Measurements from ENCODE around the gene BEST1. TPM values are rescaled to one million over a fixed set of nuclear protein-coding genes. Genes with fewer than 3 reads are reported as not detected.
A peak's percentile ranks its signal among the peaks of the same experiment; 100 is the strongest.

The BEST1 gene
- total RNA-seq, 8 experiments from 2014 or later, result 2.5 to 10.7 (median 5.5) TPM

DNA sequence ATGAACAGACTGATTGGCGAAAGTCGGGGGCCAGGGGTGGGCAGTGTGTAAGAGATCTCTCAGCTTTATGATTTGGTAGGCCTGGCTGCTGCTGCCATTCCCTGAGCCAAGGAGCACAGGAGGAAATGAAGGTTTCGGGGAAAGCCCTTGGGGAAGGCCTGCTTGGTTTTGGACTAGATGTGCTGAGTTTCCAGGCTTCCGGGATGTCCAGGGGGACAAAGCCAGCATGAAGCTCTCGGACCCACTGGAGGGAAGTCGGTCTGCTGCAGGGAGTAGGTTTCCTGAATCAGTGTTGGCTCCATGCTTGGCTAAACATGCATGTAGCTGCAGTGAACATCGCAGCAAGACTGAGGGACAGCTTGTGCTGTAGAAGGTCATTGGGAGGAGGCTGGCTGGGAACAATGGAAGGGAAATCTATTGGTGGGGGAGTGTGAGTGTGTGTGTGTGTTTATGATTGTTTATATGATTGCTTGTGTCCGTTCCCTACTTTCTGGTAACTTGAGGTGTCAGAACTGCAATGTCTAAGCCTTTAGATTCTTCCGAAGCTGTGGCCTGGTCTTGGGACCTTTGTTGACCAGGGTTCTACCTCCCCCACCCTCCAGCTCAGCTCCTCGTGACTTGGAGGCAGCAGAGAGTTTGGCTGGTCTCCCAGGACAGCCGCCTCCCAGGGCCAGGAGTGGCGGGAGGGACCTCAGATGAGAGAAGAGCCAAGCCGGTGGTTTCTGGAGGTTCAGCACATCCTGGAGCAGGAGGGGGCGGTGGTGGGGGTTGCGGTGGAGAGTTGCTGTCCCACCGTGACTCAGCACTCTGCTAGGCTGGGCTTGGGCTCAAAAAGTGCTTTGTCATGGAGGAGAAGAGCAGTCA is 21.3 kb downstream of the BEST1 start:
- Histone ChIP-seq H3K27ac (peak overlapping the region in 1 of 2 donors; percentile 80), H3K4me3 (peak overlapping the region in 1 of 5 donors; percentile 6), H3K4me1 (replicated peaks in 1 of 2) (peaks cover 31 to 33% of the 10 kb centered on the region in 2 donors)
- peak; percentile 43 to 70 (median 62) for ATAC-seq (replicated peaks in 6 of 8)
- 0 to 88% (median 40%) methylated on average over 1 to 8 of the region's 16 CpGs; no CpG with 5 or more reads in 5 of the 10 experiments for WGBS, 10 experiments
- in situ Hi-C loops (cut with MboI; ENCODE audit: low pct_unique_long_range_greater_than_20kb in 2 of 9, low sequenced_read_pairs in 9 of 9, unreplicated experiment in 9 of 9), result loop anchor here in 1 of 9 experiments (25.0 kb wide), 1 partner anchor 91 kb away; no protein-coding TSS in a partner anchor

DNA sequence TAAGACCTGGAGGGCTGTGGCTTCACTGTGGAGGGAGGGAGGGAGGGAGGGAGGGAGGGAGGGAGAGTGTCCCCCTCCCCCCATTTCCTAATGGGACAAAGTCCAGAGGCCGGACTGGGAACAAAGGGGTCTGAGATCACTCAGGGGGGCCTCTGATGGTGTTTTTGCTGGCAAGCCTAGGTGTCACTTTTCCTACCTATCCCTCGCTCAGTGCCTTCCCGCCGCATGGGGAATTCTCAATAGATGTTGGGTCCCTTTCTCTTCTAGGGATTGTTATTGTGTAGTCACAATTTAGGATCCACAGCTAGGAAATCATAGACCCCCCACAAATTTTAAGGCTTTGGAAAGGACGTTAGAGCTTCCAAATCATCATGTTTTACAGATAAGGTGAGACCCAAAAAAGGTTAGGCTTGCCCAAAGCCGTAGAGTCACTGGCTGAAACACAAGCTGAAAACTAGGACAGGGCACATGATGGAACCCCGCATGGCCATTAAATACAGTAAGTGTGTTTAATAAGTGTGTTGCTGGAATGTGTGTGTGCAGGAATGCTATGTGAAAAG is 22.0 kb downstream of the BEST1 start:
- peak overlapping the region in 1 of 2 donors; percentile 61 for H3K27ac ChIP-seq
- H3K4me1 ChIP-seq (replicated peaks in 1 of 2), result peaks cover 31 to 33% of the 10 kb centered on the region in 2 donors
- no peak overlapping the region for H3K4me3 ChIP-seq
- WGBS, 10 experiments, result 20 to 100% (median 79%) methylated on average over 1 to 6 of the region's 7 CpGs; no CpG with 5 or more reads in 3 of the 10 experiments
- peak in 4 of 8 experiments; percentile 1 to 2 (median 2) for ATAC-seq (replicated peaks in 6 of 8)
- in situ Hi-C loops (cut with MboI; ENCODE audit: low pct_unique_long_range_greater_than_20kb in 2 of 9, low sequenced_read_pairs in 9 of 9, unreplicated experiment in 9 of 9), result loop anchor here in 1 of 9 experiments (25.0 kb wide), 1 partner anchor 90 kb away; no protein-coding TSS in a partner anchor

DNA sequence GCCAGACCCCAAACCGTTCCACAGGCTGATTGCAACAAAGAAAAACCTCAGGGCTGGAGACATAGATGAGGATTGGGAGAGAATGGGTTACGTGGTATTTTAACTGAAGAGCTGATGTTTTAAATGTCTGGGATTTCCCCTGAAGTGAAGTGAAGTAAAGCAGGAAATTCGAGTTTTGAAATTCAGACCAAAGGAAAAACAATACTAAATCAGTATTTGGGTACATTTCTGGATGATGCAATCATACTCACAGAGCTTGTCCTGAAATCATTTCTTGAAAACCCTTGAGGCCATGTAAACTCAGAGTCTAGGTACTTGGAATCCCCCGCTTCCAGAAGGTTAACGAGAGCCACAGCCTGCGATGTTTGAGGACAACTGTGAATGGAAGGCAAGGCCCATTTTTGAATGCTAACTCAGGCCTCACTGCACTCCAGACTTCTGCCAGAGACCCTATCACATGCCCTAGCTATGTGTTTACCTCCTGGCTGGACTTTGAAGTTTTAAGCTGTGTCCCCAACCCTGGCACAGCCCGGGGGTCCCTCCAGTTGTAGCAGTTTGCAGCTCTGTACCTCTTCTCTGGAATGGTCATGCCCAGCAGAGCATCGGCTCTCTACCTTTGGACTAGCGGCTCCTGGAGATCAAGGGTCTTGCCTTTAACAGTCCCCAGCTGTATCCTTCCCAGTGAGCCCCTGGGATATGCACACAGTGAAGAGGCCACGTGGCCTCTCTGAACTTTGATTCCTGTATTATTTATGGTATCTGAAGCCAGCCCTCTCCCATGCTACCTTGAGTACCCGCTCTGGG is 22.7 kb downstream of the BEST1 start:
- peaks cover 31 to 33% of the 10 kb centered on the region in 2 donors for H3K4me1 ChIP-seq (replicated peaks in 1 of 2)
- H3K4me3 ChIP-seq, result no peak overlapping the region
- 31 to 100% (median 67%) methylated on average over 1 to 6 of the region's 11 CpGs for WGBS, 10 experiments
- peak overlapping the region in 1 of 2 donors; percentile 61 for H3K27ac ChIP-seq
- in situ Hi-C loops (cut with MboI; ENCODE audit: low pct_unique_long_range_greater_than_20kb in 2 of 9, low sequenced_read_pairs in 9 of 9, unreplicated experiment in 9 of 9), result loop anchor here in 1 of 9 experiments (25.0 kb wide), 1 partner anchor 89 kb away; no protein-coding TSS in a partner anchor
- peak in 3 of 8 experiments; percentile 0 to 2 (median 2) for ATAC-seq (replicated peaks in 6 of 8)

DNA sequence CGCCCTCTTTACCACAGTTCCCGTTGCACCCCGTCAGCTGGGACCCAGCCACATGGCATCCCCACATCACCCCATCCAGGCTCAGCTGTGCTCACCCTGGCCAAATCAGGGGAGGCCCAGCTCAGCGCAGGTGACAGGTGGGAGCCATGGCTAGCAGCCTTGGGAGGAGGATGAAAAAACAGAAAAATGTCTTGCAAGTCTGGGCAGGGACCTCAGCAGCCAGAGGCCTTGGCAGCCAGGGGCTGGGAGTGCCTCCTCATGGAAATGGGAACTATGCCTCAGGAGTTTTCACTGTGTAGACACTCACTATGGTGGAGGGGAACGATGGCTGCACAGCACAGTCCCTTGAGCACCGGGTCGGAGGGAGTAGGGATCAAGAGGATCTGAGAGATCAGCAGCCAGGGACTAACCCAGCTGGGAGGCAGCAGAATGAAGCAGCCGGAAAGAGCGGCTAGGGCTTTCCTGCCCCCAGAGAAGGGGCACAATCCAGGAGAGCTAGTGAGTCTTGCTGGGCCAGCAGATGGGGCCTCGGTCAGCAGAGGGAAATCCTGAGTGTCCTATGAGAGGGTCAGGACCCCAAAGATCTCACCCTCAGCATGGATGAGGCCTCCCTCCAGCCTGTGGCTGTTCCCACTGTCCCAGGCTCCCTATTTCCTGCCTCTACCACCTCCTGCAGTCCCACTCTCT is 23.5 kb downstream of the BEST1 start:
- H3K27ac ChIP-seq, result no peak overlapping the region
- H3K4me3 ChIP-seq, result no peak overlapping the region
- peaks cover 28 to 33% of the 10 kb centered on the region in 2 donors for H3K4me1 ChIP-seq (replicated peaks in 1 of 2)
- ATAC-seq (replicated peaks in 6 of 8), result peak in 3 of 8 experiments; percentile 1 to 11 (median 9)
- in situ Hi-C loops (cut with MboI; ENCODE audit: low pct_unique_long_range_greater_than_20kb in 2 of 9, low sequenced_read_pairs in 9 of 9, unreplicated experiment in 9 of 9), result loop anchor here in 1 of 9 experiments (25.0 kb wide), 1 partner anchor 89 kb away; no protein-coding TSS in a partner anchor
- WGBS, 10 experiments, result 70 to 100% (median 89%) methylated on average over 1 to 5 of the region's 10 CpGs; no CpG with 5 or more reads in 3 of the 10 experiments

DNA sequence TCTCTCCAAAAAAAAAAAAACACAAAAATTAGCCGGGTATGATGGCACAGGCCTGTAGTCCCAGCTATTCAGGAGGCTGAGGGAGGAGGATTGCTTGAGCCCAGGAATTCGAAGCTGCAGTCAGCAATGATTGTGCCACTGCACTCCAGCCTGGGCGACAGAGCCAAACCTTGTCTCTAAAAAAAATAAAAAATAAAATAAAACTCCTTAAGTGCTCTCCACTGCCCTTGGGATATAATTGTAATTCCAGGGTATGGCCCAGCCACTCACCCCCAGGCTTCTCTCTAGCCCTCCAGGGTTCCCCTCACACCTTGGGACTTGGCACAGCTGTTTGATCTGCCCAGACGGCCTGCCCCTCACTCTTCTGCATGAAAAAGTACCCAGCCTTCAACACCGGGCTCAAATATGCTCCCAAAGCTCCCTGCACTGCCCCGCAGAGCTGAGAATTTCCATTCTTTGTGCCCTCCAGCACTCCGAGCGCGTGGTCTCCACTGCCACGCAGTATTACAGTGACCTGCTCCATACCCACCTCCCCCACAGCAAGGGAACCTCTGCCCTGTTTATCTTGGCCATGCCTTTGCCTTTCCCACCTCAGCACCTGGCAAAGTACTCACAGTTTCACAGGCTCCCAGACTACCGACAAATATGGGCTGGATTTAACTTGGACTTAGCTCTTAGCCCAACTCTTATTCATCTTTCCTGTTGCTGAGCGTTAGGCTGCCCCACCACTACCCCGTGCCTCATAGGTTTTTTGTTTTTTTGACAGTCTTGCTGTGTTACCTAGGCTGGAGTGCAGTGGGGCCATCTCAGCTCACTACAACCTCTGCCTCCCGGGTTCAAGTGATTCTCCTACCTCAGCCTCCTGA is 24.8 kb downstream of the BEST1 start:
- ATAC-seq (replicated peaks in 6 of 8), result peak in 1 of 8 experiments; percentile 16
- H3K27ac ChIP-seq, result no peak overlapping the region
- H3K4me3 ChIP-seq, result no peak overlapping the region
- in situ Hi-C loops (cut with MboI; ENCODE audit: low pct_unique_long_range_greater_than_20kb in 2 of 9, low sequenced_read_pairs in 9 of 9, unreplicated experiment in 9 of 9), result loop anchor here in 2 of 9 experiments (25.0 kb wide), 2 partner anchors 87 to 112 kb away; no protein-coding TSS in a partner anchor
- 67 to 94% (median 90%) methylated on average over 1 to 9 of the region's 14 CpGs; no CpG with 5 or more reads in 2 of the 10 experiments for WGBS, 10 experiments
- H3K4me1 ChIP-seq (replicated peaks in 1 of 2), result peaks cover 24 to 26% of the 10 kb centered on the region in 2 donors

DNA sequence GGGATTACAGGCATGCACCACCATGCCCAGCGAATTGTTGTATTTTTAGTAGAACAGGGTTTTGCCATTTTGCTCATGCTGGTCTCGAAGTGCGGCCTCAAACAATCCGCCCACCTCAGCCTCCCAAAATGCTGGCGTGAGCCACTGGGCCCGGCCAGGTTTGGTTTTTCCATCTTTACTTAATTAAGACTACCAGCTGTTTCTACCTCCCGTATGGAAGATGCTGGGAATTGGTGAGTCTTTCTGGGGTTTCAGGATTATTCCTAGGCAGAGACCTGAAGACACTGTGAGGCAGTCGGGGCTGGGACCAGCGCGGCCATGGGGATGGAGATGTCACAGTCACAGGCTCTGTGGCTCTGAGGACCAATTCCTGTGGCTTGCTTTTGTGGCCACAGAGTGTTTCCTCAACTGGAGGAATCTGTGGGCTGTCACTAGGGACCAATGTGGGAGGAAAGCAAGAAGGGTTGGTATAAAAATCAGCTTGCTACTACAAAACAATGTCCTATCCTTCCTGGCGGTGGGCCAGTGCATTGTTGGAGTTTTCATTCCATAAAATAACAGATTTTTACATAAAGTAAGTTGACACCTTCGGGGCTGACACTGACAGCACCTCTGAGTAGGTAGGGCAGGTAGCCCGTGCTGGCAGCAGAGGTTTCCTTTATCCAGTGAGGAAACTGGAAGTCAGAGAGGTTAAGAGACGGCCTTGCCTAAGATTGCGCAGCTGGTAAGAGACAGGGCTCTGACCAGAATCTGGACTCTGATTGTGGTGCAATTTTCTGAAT is 25.7 kb downstream of the BEST1 start:
- H3K4me3 ChIP-seq, result no peak overlapping the region
- H3K4me1 ChIP-seq (replicated peaks in 1 of 2), result peaks cover 24 to 26% of the 10 kb centered on the region in 2 donors
- H3K27ac ChIP-seq, result no peak overlapping the region
- ATAC-seq (replicated peaks in 6 of 8), result no peak
- 20 to 100% (median 93%) methylated on average over 1 to 12 of the region's 15 CpGs; no CpG with 5 or more reads in 1 of the 10 experiments for WGBS, 10 experiments
- in situ Hi-C loops (cut with MboI; ENCODE audit: low pct_unique_long_range_greater_than_20kb in 2 of 9, low sequenced_read_pairs in 9 of 9, unreplicated experiment in 9 of 9), result loop anchor here in 1 of 9 experiments (25.0 kb wide), 1 partner anchor 111 kb away; no protein-coding TSS in a partner anchor

DNA sequence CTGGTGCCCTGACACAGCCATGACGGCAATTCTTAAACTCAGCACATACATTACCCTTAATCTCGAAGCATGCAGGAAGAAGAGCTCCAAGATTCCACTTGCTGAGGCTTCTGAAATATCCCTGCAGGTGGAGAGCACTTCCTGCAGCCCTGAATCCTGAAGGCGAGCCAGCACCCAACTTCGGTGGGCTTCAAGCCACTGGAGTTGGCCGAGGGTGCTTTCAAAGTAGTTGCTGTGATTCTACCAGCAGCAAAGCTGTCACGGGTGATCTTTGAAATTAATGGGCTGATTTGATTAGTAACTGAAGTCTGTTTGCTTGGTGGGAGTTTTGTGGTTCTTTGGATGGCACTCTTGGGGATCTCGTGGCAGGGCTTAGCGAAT is 26.3 kb downstream of the BEST1 start:
- 82 to 93% (median 83%) methylated on average over 2 to 7 of the region's 8 CpGs; no CpG with 5 or more reads in 6 of the 10 experiments for WGBS, 10 experiments

DNA sequence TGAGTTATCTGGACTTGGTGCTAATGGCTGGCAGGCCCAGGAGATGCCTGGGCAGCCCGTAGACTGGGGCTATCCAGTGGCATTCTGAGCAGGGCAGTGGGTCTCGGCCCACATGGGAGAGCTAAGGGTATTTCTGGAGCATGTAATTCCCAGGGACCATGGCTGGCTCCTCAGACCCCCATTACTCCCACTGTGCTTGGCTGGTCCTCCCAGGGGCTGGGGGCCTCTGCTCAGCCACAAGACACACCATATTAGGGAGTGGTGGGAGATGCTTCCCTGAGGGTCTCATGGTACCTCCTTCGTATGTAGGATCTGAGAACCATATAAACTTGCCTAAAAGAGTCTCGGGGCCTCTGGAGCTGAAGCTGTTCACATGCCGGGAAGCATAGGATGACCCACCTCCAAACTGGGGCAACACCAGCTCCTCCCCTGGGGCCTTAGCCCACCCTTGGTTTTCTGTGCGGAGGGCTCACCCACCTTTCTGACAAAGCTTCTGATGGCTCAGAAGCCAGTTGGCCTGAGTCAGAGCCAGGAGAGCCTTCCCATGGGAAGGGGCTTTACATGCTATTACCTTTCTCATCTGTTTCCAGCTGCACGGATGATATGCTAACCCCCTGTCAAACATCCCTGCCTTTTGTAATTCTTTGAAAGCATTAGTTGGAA is 26.8 kb downstream of the BEST1 start:
- H3K4me3 ChIP-seq, result no peak overlapping the region
- no peak overlapping the region for H3K27ac ChIP-seq
- H3K4me1 ChIP-seq (replicated peaks in 1 of 2), result peaks cover 17% of the 10 kb centered on the region in 2 donors
- in situ Hi-C loops (cut with MboI; ENCODE audit: low pct_unique_long_range_greater_than_20kb in 2 of 9, low sequenced_read_pairs in 9 of 9, unreplicated experiment in 9 of 9), result loop anchor here in 1 of 9 experiments (25.0 kb wide), 1 partner anchor 110 kb away; no protein-coding TSS in a partner anchor
- 20 to 100% (median 71%) methylated on average over 1 to 4 of the region's 7 CpGs; no CpG with 5 or more reads in 5 of the 10 experiments for WGBS, 10 experiments
- ATAC-seq (replicated peaks in 6 of 8), result no peak

More for the DNA sequence above, 26.3 kb downstream of the BEST1 start:
- ATAC-seq (replicated peaks in 6 of 8), result no peak
- no peak overlapping the region for H3K4me3 ChIP-seq
- H3K4me1 ChIP-seq (replicated peaks in 1 of 2), result peaks cover 19 to 21% of the 10 kb centered on the region in 2 donors
- in situ Hi-C loops (cut with MboI; ENCODE audit: low pct_unique_long_range_greater_than_20kb in 2 of 9, low sequenced_read_pairs in 9 of 9, unreplicated experiment in 9 of 9), result loop anchor here in 1 of 9 experiments (25.0 kb wide), 1 partner anchor 111 kb away; no protein-coding TSS in a partner anchor
- no peak overlapping the region for H3K27ac ChIP-seq

DNA sequence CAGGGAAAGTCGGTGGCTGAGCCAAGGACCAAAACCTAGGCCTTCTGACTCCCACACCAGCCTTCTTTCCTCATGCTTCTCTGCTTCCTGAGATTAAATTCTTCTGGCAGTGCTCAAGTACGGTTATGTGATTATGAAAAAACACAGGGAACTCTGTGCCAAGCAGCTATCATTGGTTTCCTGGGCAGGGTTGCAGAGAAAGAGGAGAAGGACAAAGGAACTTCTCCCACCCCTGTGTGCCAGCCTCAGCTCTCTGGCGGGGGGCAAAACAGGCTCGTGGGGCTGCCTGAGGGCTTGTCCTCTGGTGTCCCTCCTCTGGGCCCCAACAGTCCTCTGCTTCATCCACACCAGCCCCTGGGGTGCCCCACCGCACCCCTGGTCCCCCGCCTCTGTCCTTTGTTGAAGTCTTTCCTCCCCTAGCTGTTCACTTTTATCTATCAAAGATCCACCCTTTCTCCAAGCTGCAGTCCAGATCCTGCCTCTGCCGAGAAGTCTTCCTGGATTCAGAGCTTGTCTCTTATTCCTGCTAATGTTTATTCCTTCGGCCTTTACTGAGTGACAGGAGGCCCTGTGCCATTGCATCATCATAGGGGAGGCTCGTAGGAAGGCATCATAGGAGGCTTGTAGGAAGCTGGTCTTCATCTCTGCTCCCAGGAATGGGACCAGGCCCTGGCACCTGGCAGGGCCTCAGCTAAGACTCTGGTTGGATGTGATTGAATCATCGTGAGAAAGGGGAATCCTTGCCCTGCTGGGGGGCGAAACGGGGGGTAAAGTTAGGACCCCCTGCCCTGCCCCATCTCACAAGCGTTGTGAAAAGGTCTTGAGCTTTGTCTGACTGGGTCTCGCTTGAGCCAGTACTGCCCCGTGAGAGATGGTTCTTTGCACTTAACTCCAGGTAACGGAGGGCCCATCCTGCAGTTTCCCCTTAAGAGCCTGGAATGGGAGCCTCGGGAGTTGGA is 28.8 kb downstream of the BEST1 start:
- Histone ChIP-seq H3K4me1 (replicated peaks in 1 of 2) (no peaks in the 10 kb centered on the region), H3K27ac (no peak overlapping the region), H3K4me3 (no peak overlapping the region)
- 0 to 87% (median 76%) methylated on average over 1 to 8 of the region's 17 CpGs; no CpG with 5 or more reads in 1 of the 10 experiments for WGBS, 10 experiments
- peak in 1 of 8 experiments; percentile 18 for ATAC-seq (replicated peaks in 6 of 8)
- in situ Hi-C loops (cut with MboI; ENCODE audit: low pct_unique_long_range_greater_than_20kb in 2 of 9, low sequenced_read_pairs in 9 of 9, unreplicated experiment in 9 of 9), result loop anchor here in 1 of 9 experiments (25.0 kb wide), 1 partner anchor 108 kb away; no protein-coding TSS in a partner anchor

Data from motor neuron (in vitro differentiated cells).